HL-60 (cell line): Measurements from ENCODE around the gene LRRC8A.

Source experiments
- DNase-seq, 2 experiments: peaks; one replicate each; pipeline ENCODE4 v3.0.0-alpha.2; 2010 to 2020; ENCODE audit warnings: low read depth in 1 of 2, low spot score in 1 of 2
- H3K27ac ChIP-seq: fragments of 250-450 bp; sonication (Bioruptor Pico); replicated peaks from 2 replicates; pipeline ENCODE4 v1.5.1; 2020; ENCODE audit warnings: mild to moderate bottlenecking, moderate library complexity
- H3K27me3 ChIP-seq: fragments of 250-450 bp; sonication (Bioruptor Pico); 2 replicates; pipeline ENCODE4 v1.5.1; 2021; ENCODE audit warnings: mild to moderate bottlenecking, moderate library complexity; ENCODE audit not compliant: insufficient read depth, poor library complexity, severe bottlenecking
- H3K4me3 ChIP-seq: replicated peaks from 2 replicates; pipeline ENCODE4 v1.5.1; 2011; ENCODE audit warnings: mild to moderate bottlenecking, control low read depth, low read length; ENCODE audit not compliant: insufficient read depth
- CTCF ChIP-seq: IDR thresholded peaks from one replicate; pipeline ENCODE4 v1.5.1; 2011; ENCODE audit warnings: low read length, control low read depth, inconsistent platforms; ENCODE audit not compliant: insufficient read depth
- GABPA ChIP-seq: IDR thresholded peaks from 2 replicates; pipeline ENCODE4 v1.6.1; 2012; ENCODE audit warnings: low read depth
- POLR2AphosphoS5 ChIP-seq: IDR thresholded peaks from 2 replicates; pipeline ENCODE4 v1.6.1; 2012; ENCODE audit warnings: low read depth
- SPI1 ChIP-seq: IDR thresholded peaks from 2 replicates; pipeline ENCODE4 v1.6.1; 2012; ENCODE audit warnings: low read depth, mild to moderate bottlenecking, borderline replicate concordance
- long read RNA-seq: library from polyadenylated mRNA; unstranded; transcript quantifications from one replicate; pipeline ENCODE4 v2.0.0, GENCODE V29; 2020
- TF ChIP-seq, protein P1 (sequence below): IDR thresholded peaks from 2 replicates; pipeline ENCODE4 v1.6.1; 2012; ENCODE audit warnings: low read depth; ENCODE audit not compliant: insufficient replicate concordance

LRRC8A gene
- long read RNA-seq, partial matches to known transcripts, result 14 of 18 reads
- long read RNA-seq, other reads (novel, unspliced or antisense), result 4 of 18 reads

DNA sequence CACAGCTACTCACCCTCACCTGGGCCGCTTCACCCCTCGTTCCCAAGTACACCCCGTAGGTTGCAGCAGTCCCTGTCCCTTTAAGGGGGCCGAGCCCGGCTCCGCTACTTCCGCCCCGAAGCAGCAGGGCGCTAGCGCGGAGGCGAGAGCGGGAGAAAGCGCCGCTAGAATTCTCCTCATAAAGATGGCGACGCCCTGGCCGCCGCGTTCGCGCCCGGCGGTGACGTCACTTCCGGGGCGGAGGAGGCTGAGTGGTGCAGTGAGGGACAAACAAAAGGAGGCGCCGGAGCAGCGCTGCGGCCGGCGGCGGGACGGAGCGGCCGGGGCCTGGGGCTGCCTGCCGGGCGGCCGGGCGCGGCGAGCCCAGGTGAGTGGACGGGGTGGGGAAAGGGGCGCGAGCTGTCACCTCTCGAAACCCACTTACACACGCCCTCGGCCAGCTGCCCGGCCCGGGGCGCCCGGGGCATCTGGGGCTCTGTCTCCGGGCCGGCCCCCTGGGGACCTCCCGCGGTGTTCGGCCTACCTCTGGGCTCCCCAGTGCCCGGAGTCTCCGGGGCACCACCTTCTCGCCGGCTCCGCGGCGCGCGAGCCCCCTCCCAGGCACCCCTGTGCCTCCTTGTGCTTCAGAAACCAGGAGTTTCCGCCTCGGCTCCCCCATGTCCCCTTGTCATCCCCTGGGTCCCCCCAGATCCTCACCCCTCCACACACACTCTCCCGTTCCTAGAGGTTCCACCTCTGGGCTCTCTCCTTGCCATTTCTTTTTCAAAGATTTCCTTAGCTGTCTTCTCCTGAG, at the start of gene LRRC8A, which contains the start of gene KYAT1:
TSS of gene LRRC8A (plus strand) at position 250 of the 793 bp plus-strand sequence. CDS start 25,032 bp downstream, outside the sequence.
TSS of gene KYAT1 (minus strand) at position 67 of the 793 bp plus-strand sequence. CDS start 36,545 bp downstream, outside the sequence.
- TF ChIP-seq SPI1 (peak; percentile 65; the same call in 1 of the 2 replicates), POLR2AphosphoS5 (peak; percentile 38; the same call in 1 of the 2 replicates), GABPA (peak; percentile 80), CTCF (no peak)
- TF ChIP-seq, protein P1, sequence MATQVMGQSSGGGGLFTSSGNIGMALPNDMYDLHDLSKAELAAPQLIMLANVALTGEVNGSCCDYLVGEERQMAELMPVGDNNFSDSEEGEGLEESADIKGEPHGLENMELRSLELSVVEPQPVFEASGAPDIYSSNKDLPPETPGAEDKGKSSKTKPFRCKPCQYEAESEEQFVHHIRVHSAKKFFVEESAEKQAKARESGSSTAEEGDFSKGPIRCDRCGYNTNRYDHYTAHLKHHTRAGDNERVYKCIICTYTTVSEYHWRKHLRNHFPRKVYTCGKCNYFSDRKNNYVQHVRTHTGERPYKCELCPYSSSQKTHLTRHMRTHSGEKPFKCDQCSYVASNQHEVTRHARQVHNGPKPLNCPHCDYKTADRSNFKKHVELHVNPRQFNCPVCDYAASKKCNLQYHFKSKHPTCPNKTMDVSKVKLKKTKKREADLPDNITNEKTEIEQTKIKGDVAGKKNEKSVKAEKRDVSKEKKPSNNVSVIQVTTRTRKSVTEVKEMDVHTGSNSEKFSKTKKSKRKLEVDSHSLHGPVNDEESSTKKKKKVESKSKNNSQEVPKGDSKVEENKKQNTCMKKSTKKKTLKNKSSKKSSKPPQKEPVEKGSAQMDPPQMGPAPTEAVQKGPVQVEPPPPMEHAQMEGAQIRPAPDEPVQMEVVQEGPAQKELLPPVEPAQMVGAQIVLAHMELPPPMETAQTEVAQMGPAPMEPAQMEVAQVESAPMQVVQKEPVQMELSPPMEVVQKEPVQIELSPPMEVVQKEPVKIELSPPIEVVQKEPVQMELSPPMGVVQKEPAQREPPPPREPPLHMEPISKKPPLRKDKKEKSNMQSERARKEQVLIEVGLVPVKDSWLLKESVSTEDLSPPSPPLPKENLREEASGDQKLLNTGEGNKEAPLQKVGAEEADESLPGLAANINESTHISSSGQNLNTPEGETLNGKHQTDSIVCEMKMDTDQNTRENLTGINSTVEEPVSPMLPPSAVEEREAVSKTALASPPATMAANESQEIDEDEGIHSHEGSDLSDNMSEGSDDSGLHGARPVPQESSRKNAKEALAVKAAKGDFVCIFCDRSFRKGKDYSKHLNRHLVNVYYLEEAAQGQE, result no peak
- Histone ChIP-seq H3K27ac (peak within 1 kb of the TSS; percentile 84), H3K4me3 (peak within 1 kb of the TSS; percentile 94), H3K27me3 (no peaks in the 10 kb centered on the region)
- peak; percentile 88 to 98 for DNase-seq

DNA sequence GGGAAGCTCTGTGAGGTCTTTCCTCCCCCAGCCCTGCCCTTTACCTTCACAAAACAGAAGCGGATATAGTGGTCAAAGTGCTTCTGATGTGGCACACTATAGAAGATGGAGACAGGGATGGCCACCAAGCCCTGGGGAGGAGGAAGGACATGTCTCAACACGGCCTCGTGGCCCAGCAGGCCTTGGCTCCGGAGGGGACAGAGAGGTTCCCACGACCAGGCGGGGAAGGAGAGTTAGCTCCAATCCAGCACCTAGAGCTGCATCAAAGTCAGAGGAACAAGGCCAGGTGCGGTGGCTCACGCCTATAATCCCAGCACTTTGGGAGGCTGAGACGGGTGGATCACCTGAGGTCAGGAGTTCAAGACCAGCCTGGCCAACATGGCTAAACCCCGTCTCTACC, 48.2 kb upstream of the LRRC8A start:
- no peak for TF ChIP-seq CTCF
- TF ChIP-seq GABPA, result no peak
- TF ChIP-seq SPI1, result no peak
- TF ChIP-seq, protein P1, result no peak
- TF ChIP-seq POLR2AphosphoS5, result no peak
- no peaks in the 10 kb centered on the region for H3K27me3 ChIP-seq
- no peak overlapping the region for H3K4me3 ChIP-seq
- DNase-seq, result no peak
- no peak overlapping the region for H3K27ac ChIP-seq

DNA sequence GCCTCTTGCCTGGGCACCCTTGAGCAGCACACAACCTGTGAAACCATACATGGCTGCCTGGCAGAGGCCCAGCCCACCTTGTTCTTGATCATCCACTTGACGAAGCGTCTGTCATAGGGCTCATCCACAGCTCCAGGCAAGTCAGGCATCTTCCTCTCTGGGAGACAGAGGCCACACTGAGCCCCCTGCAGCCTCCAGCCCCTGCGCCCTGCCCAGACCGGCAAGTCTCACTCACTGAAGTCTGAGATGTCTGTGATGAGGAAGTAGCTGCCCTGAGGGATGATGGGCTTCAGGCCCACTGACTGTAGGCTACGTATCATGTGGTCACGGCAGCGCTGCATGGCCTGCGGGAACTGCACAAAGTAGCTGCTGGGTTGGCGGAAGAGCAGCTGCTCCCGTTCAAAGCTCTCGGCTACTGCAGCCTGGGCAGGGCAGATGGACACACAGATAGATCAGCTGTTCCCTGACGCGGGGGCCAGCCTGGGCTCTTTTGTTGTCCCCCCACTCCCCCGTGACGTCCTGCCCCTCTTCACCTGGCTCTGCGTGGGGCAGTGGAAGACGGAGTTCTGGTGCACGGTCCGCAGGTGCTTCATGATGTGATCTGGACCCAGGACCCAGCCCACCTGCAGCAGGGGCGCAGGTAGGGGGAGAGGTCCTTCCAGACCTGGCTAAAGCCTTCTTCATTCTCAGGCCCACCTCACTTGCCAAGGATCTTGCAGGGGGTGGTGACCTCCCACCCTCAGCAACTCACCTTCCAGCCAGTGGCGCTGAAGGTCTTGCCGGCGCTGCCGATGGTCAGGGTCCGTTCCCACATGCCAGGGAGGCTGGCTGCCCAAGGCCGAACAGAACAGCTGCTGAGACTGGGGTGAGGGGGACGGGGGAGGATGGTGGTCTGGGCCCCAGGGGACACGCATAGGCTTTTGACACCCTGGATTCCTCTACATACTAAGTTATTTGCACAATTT, 46.4 kb upstream of the LRRC8A start:
- TF ChIP-seq SPI1 (no peak), CTCF (no peak)
- no peak overlapping the region for H3K27ac ChIP-seq
- H3K27me3 ChIP-seq, result no peaks in the 10 kb centered on the region
- no peak for DNase-seq
- H3K4me3 ChIP-seq, result no peak overlapping the region
